ENCODE results near the gene ARHGEF11. TPM values are rescaled to one million over a fixed set of nuclear protein-coding genes. Genes with fewer than 3 reads are reported as not detected.

Gene ARHGEF11
- polyA plus RNA-seq, 1 donor (not counting 4 experiments of a cell fraction or from before 2014, with no cell fraction given), result 8.0 TPM

DNA sequence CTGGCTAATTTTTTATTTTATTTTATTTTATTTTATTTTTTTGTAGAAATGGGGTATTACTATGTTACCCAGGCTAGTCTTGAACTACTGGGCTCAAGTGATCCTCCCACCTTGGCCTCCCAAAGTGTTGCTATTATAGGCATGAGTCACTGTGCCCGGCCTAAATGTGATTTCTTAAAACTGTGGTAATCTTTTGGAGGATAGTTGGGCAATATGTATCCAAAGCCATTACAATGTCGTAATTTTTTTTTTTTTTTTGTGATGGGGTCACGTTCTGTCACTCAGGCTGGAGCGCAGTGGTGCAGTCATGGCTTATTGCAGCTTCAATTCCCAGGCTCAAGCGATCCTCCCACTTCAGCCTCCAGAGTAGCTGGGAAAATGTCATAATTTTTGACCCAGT lies 39.9 kb upstream of the ARHGEF11 start:
- no peaks in the 10 kb centered on the region for H3K9me3 ChIP-seq (ENCODE audit: control insufficient read depth, low read depth, low read length)
- no peaks in the 10 kb centered on the region for H3K9me1 ChIP-seq (ENCODE audit: control insufficient read depth, extremely low read depth, insufficient read depth, low read length)
- H2AFZ ChIP-seq (ENCODE audit: control insufficient read depth, low read length), result no peak overlapping the region
- H3K79me2 ChIP-seq (ENCODE audit: control insufficient read depth, insufficient read depth, low read length), result no peaks in the 10 kb centered on the region
- no peaks in the 10 kb centered on the region for H3K36me3 ChIP-seq (ENCODE audit: control insufficient read depth in 2 of 2, extremely low read depth in 1 of 2, insufficient read depth in 2 of 2, low read length in 2 of 2)
- H3K4me3 ChIP-seq (ENCODE audit: control insufficient read depth in 2 of 3, extremely low read depth in 1 of 3, insufficient read depth in 2 of 3, low read depth in 1 of 3, low read length in 3 of 3), result no peak overlapping the region
- H4K20me1 ChIP-seq (ENCODE audit: control insufficient read depth, extremely low read depth, insufficient read depth, low read length), result no peaks in the 10 kb centered on the region
- H3K4me2 ChIP-seq (ENCODE audit: control insufficient read depth, extremely low read depth, insufficient read depth, low read depth, low read length), result no peak overlapping the region
- TF ChIP-seq, protein P1, sequence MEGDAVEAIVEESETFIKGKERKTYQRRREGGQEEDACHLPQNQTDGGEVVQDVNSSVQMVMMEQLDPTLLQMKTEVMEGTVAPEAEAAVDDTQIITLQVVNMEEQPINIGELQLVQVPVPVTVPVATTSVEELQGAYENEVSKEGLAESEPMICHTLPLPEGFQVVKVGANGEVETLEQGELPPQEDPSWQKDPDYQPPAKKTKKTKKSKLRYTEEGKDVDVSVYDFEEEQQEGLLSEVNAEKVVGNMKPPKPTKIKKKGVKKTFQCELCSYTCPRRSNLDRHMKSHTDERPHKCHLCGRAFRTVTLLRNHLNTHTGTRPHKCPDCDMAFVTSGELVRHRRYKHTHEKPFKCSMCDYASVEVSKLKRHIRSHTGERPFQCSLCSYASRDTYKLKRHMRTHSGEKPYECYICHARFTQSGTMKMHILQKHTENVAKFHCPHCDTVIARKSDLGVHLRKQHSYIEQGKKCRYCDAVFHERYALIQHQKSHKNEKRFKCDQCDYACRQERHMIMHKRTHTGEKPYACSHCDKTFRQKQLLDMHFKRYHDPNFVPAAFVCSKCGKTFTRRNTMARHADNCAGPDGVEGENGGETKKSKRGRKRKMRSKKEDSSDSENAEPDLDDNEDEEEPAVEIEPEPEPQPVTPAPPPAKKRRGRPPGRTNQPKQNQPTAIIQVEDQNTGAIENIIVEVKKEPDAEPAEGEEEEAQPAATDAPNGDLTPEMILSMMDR (optimal IDR thresholded peaks at IDR 0.05 in 1 of 3, IDR thresholded peaks at IDR 0.05 in 1 of 3, conservative IDR thresholded peaks at IDR 0.05 in 1 of 3; ENCODE audit: extremely low read depth in 1 of 3, insufficient read depth in 2 of 3, low read length in 3 of 3), result no peak
- no peak for TF ChIP-seq EZH2 (IDR thresholded peaks at IDR 0.05; ENCODE audit: low read length)
- no peak overlapping the region for H3K27ac ChIP-seq (ENCODE audit: control insufficient read depth, insufficient read depth, low read length)
- DNase-seq (ENCODE audit: low read depth, low spot score), result no peak
- FAIRE-seq, result no peak
- no peaks in the 10 kb centered on the region for H3K27me3 ChIP-seq (ENCODE audit: control insufficient read depth, extremely low read depth, insufficient read depth, low read length)
- dilution Hi-C loops (cut with MboI; ENCODE audit: extremely low pct_ligation_motif_present, low sequenced_read_pairs), result no loop called here
- no peak overlapping the region for H3K9ac ChIP-seq (ENCODE audit: control insufficient read depth, extremely low read depth, insufficient read depth, low read length)
- peaks cover 2% of the 10 kb centered on the region for H3K4me1 ChIP-seq (ENCODE audit: control insufficient read depth, extremely low read depth, insufficient read depth, low read length)

DNA sequence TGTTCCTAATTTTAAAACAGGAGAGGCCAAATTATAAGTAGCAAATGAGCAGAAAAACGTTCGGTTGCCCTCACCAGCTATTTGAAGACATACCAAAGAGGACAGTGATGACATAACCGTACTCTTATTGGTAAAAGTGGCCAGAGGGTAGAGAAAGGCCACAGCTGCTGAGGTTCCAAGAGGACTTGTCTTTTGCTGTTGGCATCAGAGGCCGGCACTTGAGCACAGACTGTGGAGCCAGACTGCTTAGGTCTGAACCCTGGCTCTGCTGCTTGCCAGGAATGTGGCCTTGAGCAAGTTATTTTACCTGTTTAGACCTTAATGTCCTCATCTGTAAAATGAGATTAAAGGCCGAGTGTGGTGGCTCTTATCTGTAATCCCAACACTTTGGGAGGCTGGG lies 39.2 kb upstream of the ARHGEF11 start:
- dilution Hi-C loops (cut with MboI; ENCODE audit: extremely low pct_ligation_motif_present, low sequenced_read_pairs), result no loop called here
- H3K36me3 ChIP-seq (ENCODE audit: control insufficient read depth in 2 of 2, extremely low read depth in 1 of 2, insufficient read depth in 2 of 2, low read length in 2 of 2), result no peaks in the 10 kb centered on the region
- H3K27me3 ChIP-seq (ENCODE audit: control insufficient read depth, extremely low read depth, insufficient read depth, low read length), result no peaks in the 10 kb centered on the region
- no peak overlapping the region for H3K9ac ChIP-seq (ENCODE audit: control insufficient read depth, extremely low read depth, insufficient read depth, low read length)
- H3K9me3 ChIP-seq (ENCODE audit: control insufficient read depth, low read depth, low read length), result no peaks in the 10 kb centered on the region
- no peaks in the 10 kb centered on the region for H4K20me1 ChIP-seq (ENCODE audit: control insufficient read depth, extremely low read depth, insufficient read depth, low read length)
- H3K9me1 ChIP-seq (ENCODE audit: control insufficient read depth, extremely low read depth, insufficient read depth, low read length), result no peaks in the 10 kb centered on the region
- no peak overlapping the region for H3K27ac ChIP-seq (ENCODE audit: control insufficient read depth, insufficient read depth, low read length)
- DNase-seq (ENCODE audit: low read depth, low spot score), result no peak
- no peaks in the 10 kb centered on the region for H3K4me1 ChIP-seq (ENCODE audit: control insufficient read depth, extremely low read depth, insufficient read depth, low read length)
- no peak for TF ChIP-seq EZH2 (IDR thresholded peaks at IDR 0.05; ENCODE audit: low read length)
- TF ChIP-seq, protein P1 (optimal IDR thresholded peaks at IDR 0.05 in 1 of 3, IDR thresholded peaks at IDR 0.05 in 1 of 3, conservative IDR thresholded peaks at IDR 0.05 in 1 of 3; ENCODE audit: extremely low read depth in 1 of 3, insufficient read depth in 2 of 3, low read length in 3 of 3), result no peak
- no peak overlapping the region for H2AFZ ChIP-seq (ENCODE audit: control insufficient read depth, low read length)
- no peak overlapping the region for H3K4me3 ChIP-seq (ENCODE audit: control insufficient read depth in 2 of 3, extremely low read depth in 1 of 3, insufficient read depth in 2 of 3, low read depth in 1 of 3, low read length in 3 of 3)
- no peak for FAIRE-seq
- no peaks in the 10 kb centered on the region for H3K79me2 ChIP-seq (ENCODE audit: control insufficient read depth, insufficient read depth, low read length)
- H3K4me2 ChIP-seq (ENCODE audit: control insufficient read depth, extremely low read depth, insufficient read depth, low read depth, low read length), result no peak overlapping the region
